ENCODE data around the gene FKBP5. TPM values are rescaled to one million over a fixed set of nuclear protein-coding genes. Genes with fewer than 3 reads are reported as not detected.

Gene FKBP5
- total and polyA plus RNA-seq, 8 donors = 68.1 to 209 (median 110) TPM

- intact Hi-C loops (cut with DNase I; ENCODE audit: low total_unique reads) = no loop called here
- Histone ChIP-seq H3K36me3 (peaks cover 50 to 100% (median 96%) of the 10 kb centered on the region in 4 donors), H3K27ac (no peak overlapping the region), H3K9me3 (no peaks in the 10 kb centered on the region), H3K4me1 (peaks cover 0 to 56% (median 10%) of the 10 kb centered on the region in 4 donors), H3K27me3 (no peaks in the 10 kb centered on the region), H3K4me3 (no peak overlapping the region)
- TF ChIP-seq POLR2A (IDR thresholded peaks at IDR 0.05) (no peak), EP300 (IDR thresholded peaks at IDR 0.05) (no peak), POLR2AphosphoS5 (IDR thresholded peaks at IDR 0.05) (no peak)
- TF ChIP-seq, protein P1, sequence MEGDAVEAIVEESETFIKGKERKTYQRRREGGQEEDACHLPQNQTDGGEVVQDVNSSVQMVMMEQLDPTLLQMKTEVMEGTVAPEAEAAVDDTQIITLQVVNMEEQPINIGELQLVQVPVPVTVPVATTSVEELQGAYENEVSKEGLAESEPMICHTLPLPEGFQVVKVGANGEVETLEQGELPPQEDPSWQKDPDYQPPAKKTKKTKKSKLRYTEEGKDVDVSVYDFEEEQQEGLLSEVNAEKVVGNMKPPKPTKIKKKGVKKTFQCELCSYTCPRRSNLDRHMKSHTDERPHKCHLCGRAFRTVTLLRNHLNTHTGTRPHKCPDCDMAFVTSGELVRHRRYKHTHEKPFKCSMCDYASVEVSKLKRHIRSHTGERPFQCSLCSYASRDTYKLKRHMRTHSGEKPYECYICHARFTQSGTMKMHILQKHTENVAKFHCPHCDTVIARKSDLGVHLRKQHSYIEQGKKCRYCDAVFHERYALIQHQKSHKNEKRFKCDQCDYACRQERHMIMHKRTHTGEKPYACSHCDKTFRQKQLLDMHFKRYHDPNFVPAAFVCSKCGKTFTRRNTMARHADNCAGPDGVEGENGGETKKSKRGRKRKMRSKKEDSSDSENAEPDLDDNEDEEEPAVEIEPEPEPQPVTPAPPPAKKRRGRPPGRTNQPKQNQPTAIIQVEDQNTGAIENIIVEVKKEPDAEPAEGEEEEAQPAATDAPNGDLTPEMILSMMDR (IDR thresholded peaks at IDR 0.05) = no peak
- WGBS, 5 donors = 89 to 98% (median 96%) methylated on average over 1 of the region's 1 CpG
- DNase-seq = no peak
These were observed 68.0 kb downstream of the FKBP5 start for GRCh38 chr6:35620706-35621105.

- DNase-seq = no peak
- Histone ChIP-seq H3K27me3 (no peaks in the 10 kb centered on the region), H3K9me3 (no peaks in the 10 kb centered on the region), H3K36me3 (peaks cover 46 to 99% (median 97%) of the 10 kb centered on the region in 4 donors), H3K27ac (peak overlapping the region in 1 of 5 donors; percentile 54), H3K4me3 (no peak overlapping the region), H3K4me1 (peaks cover 0 to 63% (median 11%) of the 10 kb centered on the region in 4 donors)
- intact Hi-C loops (cut with DNase I; ENCODE audit: low total_unique reads) = no loop called here
- TF ChIP-seq, protein P1 (IDR thresholded peaks at IDR 0.05) = no peak
- TF ChIP-seq EP300 (IDR thresholded peaks at IDR 0.05) (no peak), POLR2A (IDR thresholded peaks at IDR 0.05) (no peak)
- WGBS, 5 donors = 82 to 97% (median 90%) methylated on average over 1 of the region's 1 CpG
These were observed 75.0 kb downstream of the FKBP5 start for GRCh38 chr6:35613762-35614161.

GRCh38 chr6:35611240-35611639 lies 77.5 kb downstream of the FKBP5 start:
- DNase-seq = peak in 1 of 2 donors; percentile 31
- peaks cover 0 to 56% (median 12%) of the 10 kb centered on the region in 4 donors for H3K4me1 ChIP-seq
- intact Hi-C loops (cut with DNase I; ENCODE audit: low total_unique reads) = no loop called here
- H3K27ac ChIP-seq = peak overlapping the region in 3 of 5 donors; percentile 22 to 53 (median 35)
- peaks cover 40 to 96% (median 95%) of the 10 kb centered on the region in 4 donors for H3K36me3 ChIP-seq
- H3K27me3 ChIP-seq = no peaks in the 10 kb centered on the region
- 68 to 75% (median 72%) methylated on average over 3 of the region's 3 CpGs for WGBS, 5 donors
- H3K4me3 ChIP-seq = no peak overlapping the region
- TF ChIP-seq, protein P1 (IDR thresholded peaks at IDR 0.05) = no peak
- TF ChIP-seq EP300 (IDR thresholded peaks at IDR 0.05) = no peak
- TF ChIP-seq POLR2A (IDR thresholded peaks at IDR 0.05) = no peak
- TF ChIP-seq POLR2AphosphoS5 (IDR thresholded peaks at IDR 0.05) = no peak
- H3K9me3 ChIP-seq = no peaks in the 10 kb centered on the region

DNA sequence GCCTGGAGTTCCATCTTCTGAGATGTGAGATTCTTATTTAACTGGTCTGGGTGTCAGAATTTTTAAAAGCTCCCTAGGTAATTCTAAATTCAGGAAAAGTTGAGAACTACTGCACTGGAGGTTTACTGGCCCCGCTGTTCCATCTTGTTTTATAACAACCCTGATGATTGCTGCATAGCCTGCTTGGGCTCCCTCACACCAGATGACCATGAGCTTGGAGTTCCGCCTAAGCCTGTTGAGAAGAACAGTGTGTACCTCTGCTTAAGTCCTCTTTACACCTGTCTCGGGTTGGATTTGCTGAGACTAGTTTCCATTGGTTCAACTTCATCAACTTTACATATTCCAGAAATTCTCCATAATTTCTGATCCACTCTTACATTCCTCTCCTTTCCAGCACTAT lies 77.9 kb downstream of the FKBP5 start:
- DNase-seq = no peak
- WGBS, 5 donors = 88 to 95% (median 93%) methylated on average over 3 of the region's 3 CpGs
- no peaks in the 10 kb centered on the region for H3K27me3 ChIP-seq
- H3K27ac ChIP-seq = peak overlapping the region in 3 of 5 donors; percentile 18 to 53 (median 22)
- TF ChIP-seq POLR2A (IDR thresholded peaks at IDR 0.05) = no peak
- TF ChIP-seq EP300 (IDR thresholded peaks at IDR 0.05) = no peak
- TF ChIP-seq, protein P1 (IDR thresholded peaks at IDR 0.05) = no peak
- peak in 1 of 3 donors; percentile 35 for TF ChIP-seq POLR2AphosphoS5 (IDR thresholded peaks at IDR 0.05)
- H3K4me1 ChIP-seq = peaks cover 0 to 57% (median 14%) of the 10 kb centered on the region in 4 donors
- intact Hi-C loops (cut with DNase I; ENCODE audit: low total_unique reads) = no loop called here
- H3K4me3 ChIP-seq = no peak overlapping the region
- peaks cover 39 to 94% (median 93%) of the 10 kb centered on the region in 4 donors for H3K36me3 ChIP-seq
- no peaks in the 10 kb centered on the region for H3K9me3 ChIP-seq

All from stomach (tissue), 9 donors.